ENCODE measurements around the gene CHURC1.

CHURC1 gene

GRCh38 chr14:64953310-64953654, 39.0 kb downstream of the CHURC1 start:
- TF ChIP-seq CTCF (IDR thresholded peaks at IDR 0.05; ENCODE audit: insufficient read depth, low read depth, low read length, missing control alignments): no peak
- no peak overlapping the region for H3K4me3 ChIP-seq (ENCODE audit: low read depth, low read length)
- no peak for DNase-seq (ENCODE audit: low read depth)

- no peak for DNase-seq (ENCODE audit: low read depth)
- H3K4me3 ChIP-seq (ENCODE audit: low read depth, low read length): no peak overlapping the region
- TF ChIP-seq CTCF (IDR thresholded peaks at IDR 0.05; ENCODE audit: insufficient read depth, low read depth, low read length, missing control alignments): no peak
Observed at GRCh38 chr14:64953661-64954060, 39.4 kb downstream of the CHURC1 start.

GRCh38 chr14:64954491-64955240, 40.4 kb downstream of the CHURC1 start:
- no peak for DNase-seq (ENCODE audit: low read depth)
- no peak overlapping the region for H3K4me3 ChIP-seq (ENCODE audit: low read depth, low read length)
- no peak for TF ChIP-seq CTCF (IDR thresholded peaks at IDR 0.05; ENCODE audit: insufficient read depth, low read depth, low read length, missing control alignments)

- no peak for DNase-seq (ENCODE audit: low read depth)
- H3K4me3 ChIP-seq (ENCODE audit: low read depth, low read length): no peak overlapping the region
- TF ChIP-seq CTCF (IDR thresholded peaks at IDR 0.05; ENCODE audit: insufficient read depth, low read depth, low read length, missing control alignments): no peak
Observed at GRCh38 chr14:64955297-64955696, 41.0 kb downstream of the CHURC1 start.

GRCh38 chr14:64956697-64957406, 42.6 kb downstream of the CHURC1 start:
- no peak for DNase-seq (ENCODE audit: low read depth)
- TF ChIP-seq CTCF (IDR thresholded peaks at IDR 0.05; ENCODE audit: insufficient read depth, low read depth, low read length, missing control alignments): no peak
- H3K4me3 ChIP-seq (ENCODE audit: low read depth, low read length): no peak overlapping the region

GRCh38 chr14:64958201-64958600, 43.9 kb downstream of the CHURC1 start:
- DNase-seq (ENCODE audit: low read depth): no peak
- no peak for TF ChIP-seq CTCF (IDR thresholded peaks at IDR 0.05; ENCODE audit: insufficient read depth, low read depth, low read length, missing control alignments)
- H3K4me3 ChIP-seq (ENCODE audit: low read depth, low read length): no peak overlapping the region

Measured in GM12865 (cell line).